GM20431 (cell line): ENCODE data around the gene GAPVD1.
"Not testable (repeated sequence)": the region's sequence is repeated elsewhere in the genome, so short reads cannot be mapped to it uniquely, and the experiment has no call there.

Experiments
- in situ Hi-C: fragments of 300-500 bp; cut with MseI, MboI; formaldehyde crosslinking; loops from one replicate; pipeline ENCODE4 v1.15.0; 2020; ENCODE audit warnings: low sequenced_read_pairs; ENCODE audit not compliant: unreplicated experiment

The GAPVD1 gene

DNA sequence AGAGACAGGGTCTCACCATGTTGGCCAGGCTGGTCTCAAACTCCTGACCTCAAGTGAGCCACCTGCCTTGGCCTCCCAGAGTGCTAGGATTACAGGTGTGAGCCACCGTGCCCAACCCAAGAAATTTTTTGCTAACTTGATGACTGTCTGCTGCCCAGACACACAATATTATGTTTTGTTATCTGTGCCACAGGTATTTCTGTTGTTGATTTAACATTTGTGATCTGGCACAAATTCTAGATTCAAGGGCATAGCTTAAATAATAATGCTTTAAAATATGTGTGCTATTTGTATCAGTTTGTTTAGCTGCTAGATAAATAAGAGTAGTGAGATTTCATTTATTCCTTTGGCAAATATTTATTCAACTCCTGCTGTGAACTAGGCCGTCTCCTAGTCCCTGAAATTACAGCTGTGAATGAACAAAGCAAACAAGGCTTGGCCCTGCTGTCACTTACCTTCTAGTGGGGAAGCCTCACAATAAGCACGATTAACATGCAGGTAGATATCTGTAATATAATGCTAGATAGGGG is 35.3 kb downstream of the GAPVD1 start:
- in situ Hi-C loops, result no loop called here

- in situ Hi-C loops, result no loop called here
Measured at GRCh38 chr9:125297917-125298316, 36.3 kb downstream of the GAPVD1 start.

GRCh38 chr9:125302241-125302640 is 40.6 kb downstream of the GAPVD1 start:
- in situ Hi-C loops, result no loop called here

GRCh38 chr9:125304273-125304672 is 42.6 kb downstream of the GAPVD1 start:
- in situ Hi-C loops, result no loop called here

DNA sequence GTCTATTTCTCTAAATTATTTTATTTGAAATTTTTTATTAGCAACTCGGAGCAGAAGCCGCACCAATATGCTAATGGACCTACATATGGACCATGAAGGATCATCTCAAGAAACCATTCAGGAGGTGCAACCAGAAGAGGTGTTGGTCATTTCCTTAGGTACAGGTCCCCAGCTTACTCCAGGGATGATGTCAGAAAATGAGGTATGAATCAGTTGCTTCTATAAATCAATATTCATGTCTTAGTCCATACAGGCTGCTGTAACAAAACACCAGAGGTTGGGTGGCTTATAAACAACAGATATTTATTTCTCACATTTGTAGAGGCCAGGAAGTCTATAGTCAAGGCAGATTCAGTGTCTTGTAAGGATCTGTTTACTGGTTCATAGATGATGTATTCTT is 50.8 kb downstream of the GAPVD1 start:
- in situ Hi-C loops, result no loop called here

GRCh38 chr9:125316359-125316758 is 54.7 kb downstream of the GAPVD1 start:
- in situ Hi-C loops, result not testable (repeated sequence)

- in situ Hi-C loops, result no loop called here
Measured at GRCh38 chr9:125317704-125318103, 56.1 kb downstream of the GAPVD1 start.

GRCh38 chr9:125321496-125321895 is 59.9 kb downstream of the GAPVD1 start:
- in situ Hi-C loops, result no loop called here

DNA sequence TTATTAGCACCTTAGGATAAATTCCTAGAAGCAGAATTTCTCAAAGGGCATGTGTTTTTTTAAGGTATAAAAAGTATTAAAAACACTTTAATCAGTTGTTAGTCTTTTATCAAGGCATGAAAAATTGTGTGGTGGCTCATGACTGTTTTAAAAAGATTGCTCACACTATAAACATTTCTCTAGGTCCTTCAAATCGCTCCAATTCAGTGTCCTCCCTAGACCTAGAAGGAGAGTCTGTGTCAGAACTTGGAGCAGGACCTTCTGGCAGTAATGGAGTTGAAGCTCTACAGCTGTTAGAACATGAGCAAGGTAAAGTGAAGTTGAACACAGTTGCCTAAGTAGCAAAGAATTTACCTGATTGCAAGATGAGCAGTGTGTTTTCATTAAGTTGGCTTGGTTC is 62.0 kb downstream of the GAPVD1 start:
- in situ Hi-C loops, result no loop called here

- in situ Hi-C loops, result no loop called here
Measured at GRCh38 chr9:125325826-125326225, 64.2 kb downstream of the GAPVD1 start.

DNA sequence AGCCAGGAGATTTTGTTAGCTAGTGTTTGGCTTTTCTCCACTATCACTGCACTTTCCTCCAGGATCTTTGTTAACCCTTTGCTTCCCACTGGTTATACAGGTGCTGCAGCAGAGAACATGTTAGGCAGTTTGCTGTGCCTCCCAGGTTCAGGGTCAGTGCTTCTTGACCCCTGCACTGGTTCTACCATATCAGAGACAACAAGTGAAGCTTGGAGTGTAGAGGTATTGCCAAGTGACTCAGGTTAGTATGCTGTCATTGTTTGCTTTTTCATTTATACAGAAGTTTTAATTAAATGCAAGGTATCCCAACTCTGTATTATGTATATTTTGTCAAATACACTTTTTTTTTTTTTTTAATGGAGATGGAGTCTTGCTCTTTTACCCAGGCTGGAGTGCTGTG is 68.4 kb downstream of the GAPVD1 start:
- in situ Hi-C loops, result no loop called here

DNA sequence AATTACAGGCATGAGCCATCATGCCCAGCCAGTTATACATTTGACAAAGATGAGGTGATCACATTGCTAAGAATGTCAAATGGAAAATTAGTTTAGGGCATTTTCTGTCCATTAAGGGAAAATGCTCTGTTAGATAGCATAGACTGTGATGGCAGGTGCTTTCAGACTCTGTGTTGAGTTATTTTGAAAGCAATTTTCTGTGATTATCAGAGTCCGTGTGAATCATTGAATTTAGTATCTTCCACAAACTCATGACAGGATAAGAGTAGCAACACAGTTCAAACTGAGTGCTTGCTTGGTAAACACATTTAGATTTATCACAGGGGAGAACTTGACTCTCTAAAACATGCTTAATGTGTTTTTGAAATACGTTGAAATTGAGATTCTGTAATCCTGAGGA is 69.0 kb downstream of the GAPVD1 start:
- in situ Hi-C loops, result no loop called here

GRCh38 chr9:125332527-125332926 is 70.9 kb downstream of the GAPVD1 start:
- in situ Hi-C loops, result no loop called here

GRCh38 chr9:125337236-125337635 is 75.6 kb downstream of the GAPVD1 start:
- in situ Hi-C loops, result no loop called here

GRCh38 chr9:125338929-125339328 is 77.3 kb downstream of the GAPVD1 start:
- in situ Hi-C loops, result no loop called here

DNA sequence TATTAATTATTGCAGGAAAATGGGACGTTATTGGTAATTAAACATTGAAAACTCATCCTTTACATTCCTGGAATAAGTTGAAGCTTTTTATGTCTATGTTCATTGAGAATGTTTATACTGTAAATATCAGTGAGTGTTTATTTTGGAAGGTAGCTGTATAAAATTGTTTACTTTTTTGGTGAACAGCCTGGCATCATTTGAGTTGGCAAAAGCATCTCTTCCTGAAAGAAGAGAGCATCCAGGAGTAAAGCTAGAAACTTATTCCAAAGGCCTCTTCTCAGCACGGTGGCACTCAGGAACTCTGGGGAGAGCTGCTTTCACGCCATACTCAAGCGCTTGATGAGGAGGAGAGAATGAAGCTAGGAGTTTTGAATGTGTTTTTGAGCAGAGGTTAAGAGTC is 79.9 kb downstream of the GAPVD1 start:
- in situ Hi-C loops, result no loop called here

DNA sequence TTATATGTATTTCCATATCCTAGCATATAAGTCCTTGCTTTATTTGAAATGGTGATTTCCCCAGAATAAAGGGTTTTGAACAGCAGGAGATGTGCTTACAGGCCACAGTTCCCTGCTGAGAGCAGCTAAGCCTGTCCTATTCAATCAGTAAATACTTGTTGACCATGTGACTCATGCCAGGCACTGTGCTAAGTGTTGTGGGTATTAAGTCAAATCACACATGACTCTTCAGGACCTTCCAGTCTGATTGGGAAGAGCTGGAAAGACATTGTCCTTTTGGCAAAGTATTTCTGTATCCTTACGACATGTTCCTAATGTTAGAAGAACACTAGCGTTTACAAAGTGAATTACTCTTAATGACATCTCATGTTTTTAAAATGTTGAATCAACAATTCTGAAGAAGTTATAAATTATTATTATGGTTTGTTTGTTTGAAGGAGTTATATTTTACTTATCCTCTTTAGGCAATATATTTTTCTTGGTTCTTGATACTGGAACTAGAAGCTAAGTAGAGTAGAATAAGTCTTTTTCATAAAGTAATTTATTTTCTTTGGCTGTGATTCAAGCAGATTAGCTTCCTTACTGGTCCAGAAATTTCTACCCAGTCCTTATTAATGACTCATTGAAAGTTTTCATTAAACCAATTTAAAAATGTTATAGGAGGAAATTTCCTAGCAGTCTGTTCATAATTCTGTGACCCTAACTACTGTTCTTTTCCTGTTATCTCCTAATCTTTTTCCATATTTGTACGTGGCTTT is 82.1 kb downstream of the GAPVD1 start:
- in situ Hi-C loops, result no loop called here

DNA sequence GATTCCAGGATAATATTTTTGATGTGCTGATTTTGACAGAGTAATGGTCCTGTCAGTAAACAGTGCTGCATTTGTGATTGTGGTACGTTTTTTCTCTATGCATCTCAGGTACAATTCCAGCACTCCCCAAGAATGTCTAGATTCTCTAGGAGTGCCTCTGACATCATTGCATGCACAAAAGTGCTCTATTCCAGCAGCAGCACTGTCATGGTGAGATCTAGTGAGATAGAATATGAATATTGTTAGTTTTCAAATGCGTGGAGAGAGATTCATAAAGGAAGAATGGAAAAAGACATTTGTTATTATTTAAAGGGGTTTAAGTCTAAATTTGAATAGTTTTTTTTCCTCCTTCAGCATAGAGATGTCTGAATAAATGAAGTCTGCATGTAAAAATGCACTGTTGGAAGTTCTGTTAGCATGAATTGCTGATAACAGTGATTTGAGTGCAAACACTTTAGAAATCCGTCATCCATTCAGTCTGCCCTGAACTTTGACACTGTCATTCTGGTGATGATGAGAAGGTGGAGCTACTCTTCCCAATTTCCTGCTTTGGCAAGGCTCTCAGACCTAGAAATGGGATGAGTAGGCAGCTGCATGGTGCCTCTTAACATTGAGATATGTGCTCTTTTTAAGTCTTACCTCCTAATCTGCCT is 84.6 kb downstream of the GAPVD1 start:
- in situ Hi-C loops, result no loop called here

- in situ Hi-C loops, result no loop called here
Measured at GRCh38 chr9:125355601-125356000, 94.0 kb downstream of the GAPVD1 start.

- in situ Hi-C loops, result no loop called here
Measured at GRCh38 chr9:125356032-125356431, 94.4 kb downstream of the GAPVD1 start.

DNA sequence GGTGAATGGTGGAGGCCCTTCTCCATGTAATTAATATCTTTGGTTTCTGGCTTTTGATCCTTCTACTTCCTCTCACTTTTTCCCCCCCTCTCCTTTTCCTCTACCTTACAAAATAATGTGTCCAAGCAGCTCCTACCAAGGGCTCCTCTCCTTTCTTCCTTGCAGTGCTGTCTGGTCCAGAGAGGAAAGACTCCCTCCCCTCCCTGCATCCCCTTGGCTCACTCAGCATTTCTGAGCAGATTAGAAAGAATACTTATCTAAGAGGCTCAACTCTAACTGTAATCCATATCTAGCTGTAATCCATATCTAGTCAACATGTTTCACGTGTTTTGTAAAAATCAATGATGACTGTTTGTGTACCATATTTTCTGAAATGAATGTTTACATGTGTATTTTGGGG is 97.4 kb downstream of the GAPVD1 start:
- in situ Hi-C loops, result no loop called here

- in situ Hi-C loops, result no loop called here
Measured at GRCh38 chr9:125360601-125361000, 99.0 kb downstream of the GAPVD1 start.
